Activated naive CD4-positive, alpha-beta T cell treated with anti-CD3 and anti-CD28 coated beads for 36 hours (primary cell): ENCODE results near the gene SAMD13. TPM values are rescaled to one million over a fixed set of nuclear protein-coding genes. Genes with fewer than 3 reads are reported as not detected.
A peak's percentile ranks its signal among the peaks of the same experiment; 100 is the strongest.

Experiments used
- CTCF ChIA-PET: fragments of 350-600 bp; sonication (Branson Sonifier 250); formaldehyde crosslinking; loops from one replicate; lab custom pipeline; 2021; ENCODE audit warnings: antibody characterized with exemption; lab: Charles Lee
- DNase-seq: peaks from one replicate; pipeline ENCODE4 v3.0.0-alpha.2; 2020
- H3K27ac Mint-ChIP-seq: one replicate; pipeline ENCODE4 v1.8.0; 2021; ENCODE audit warnings: mild to moderate bottlenecking, mixed read lengths
- H3K27me3 Mint-ChIP-seq: one replicate; pipeline ENCODE4 v1.8.0; 2021; ENCODE audit warnings: low read depth, mixed read lengths
- H3K36me3 Mint-ChIP-seq: one replicate; pipeline ENCODE4 v1.8.0; 2021; ENCODE audit warnings: low read depth, mixed read lengths
- H3K4me1 Mint-ChIP-seq: one replicate; pipeline ENCODE4 v1.8.0; 2021; ENCODE audit warnings: low read depth, mixed read lengths
- H3K4me3 Mint-ChIP-seq: one replicate; pipeline ENCODE4 v1.8.0; 2021; ENCODE audit warnings: mild to moderate bottlenecking, moderate library complexity, mixed read lengths
- H3K9me3 Mint-ChIP-seq: one replicate; pipeline ENCODE4 v1.8.0; 2021; ENCODE audit warnings: mixed read lengths
- intact Hi-C: fragments of 100-400 bp; cut with micrococcal nuclease; formaldehyde crosslinking; loops from one replicate; pipeline ENCODE4 v1.15.1; 2023
- total RNA-seq, 2 experiments: library from RNA; stranded (reverse); gene quantifications; one replicate each; pipeline ENCODE4 v1.2.3, GENCODE V29; 2021

The SAMD13 gene
- total RNA-seq, 2 experiments from 2014 or later = 0.30 to 0.36 TPM

DNA sequence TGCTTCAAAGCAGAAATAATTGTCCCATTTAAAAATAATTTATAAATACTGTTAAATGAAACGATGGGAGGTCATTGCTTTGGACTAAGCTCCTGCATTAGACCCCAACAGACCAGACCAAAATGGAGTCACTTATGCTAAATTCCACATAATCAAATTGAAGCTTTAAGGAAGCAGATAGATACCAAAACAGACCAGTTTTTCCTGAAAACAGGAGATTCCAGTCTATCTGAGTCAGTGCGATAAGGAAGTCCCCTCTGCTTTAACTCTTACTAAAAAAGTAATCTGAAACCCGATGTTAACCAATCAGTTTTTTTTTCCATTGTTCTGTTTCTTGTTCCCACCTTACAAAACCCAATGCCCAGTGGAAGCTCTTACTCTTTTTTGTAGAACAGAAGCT, 80.6 kb downstream of the SAMD13 start:
- CTCF ChIA-PET = no interaction called here
- Mint-ChIP-seq H3K4me3 (no peak overlapping the region), H3K4me1 (no peaks in the 10 kb centered on the region), H3K27me3 (no peaks in the 10 kb centered on the region), H3K36me3 (no peaks in the 10 kb centered on the region), H3K27ac (no peak overlapping the region), H3K9me3 (no peaks in the 10 kb centered on the region)
- intact Hi-C loops = no loop called here
- no peak for DNase-seq

DNA sequence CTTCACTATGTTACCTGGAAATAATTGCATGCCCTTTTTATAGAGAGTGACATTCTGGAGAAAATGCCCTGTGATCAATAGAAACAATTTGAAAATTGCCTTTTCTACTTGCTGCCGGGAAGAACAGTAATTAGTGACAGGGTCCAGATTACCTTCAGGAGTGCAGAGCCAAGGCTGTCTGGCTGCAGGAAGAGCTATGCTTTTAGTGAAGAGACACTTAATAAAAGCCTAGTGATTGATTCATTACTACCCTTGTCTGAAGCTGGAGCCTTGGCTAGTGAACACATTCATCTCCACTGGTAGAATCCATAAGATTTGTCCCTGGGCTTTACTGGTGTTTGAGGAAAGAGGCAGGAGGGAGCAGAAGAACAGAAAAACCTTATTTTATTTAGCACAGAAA, 83.8 kb downstream of the SAMD13 start:
- Mint-ChIP-seq H3K27ac (no peak overlapping the region), H3K4me1 (peaks cover 3% of the 10 kb centered on the region), H3K4me3 (no peak overlapping the region), H3K27me3 (no peaks in the 10 kb centered on the region), H3K36me3 (no peaks in the 10 kb centered on the region), H3K9me3 (no peaks in the 10 kb centered on the region)
- CTCF ChIA-PET = interaction anchor here (1.0 kb wide), 1 partner anchor 10 kb away, joined by 3 read pairs; no protein-coding TSS in a partner anchor
- DNase-seq = no peak
- intact Hi-C loops = no loop called here

DNA sequence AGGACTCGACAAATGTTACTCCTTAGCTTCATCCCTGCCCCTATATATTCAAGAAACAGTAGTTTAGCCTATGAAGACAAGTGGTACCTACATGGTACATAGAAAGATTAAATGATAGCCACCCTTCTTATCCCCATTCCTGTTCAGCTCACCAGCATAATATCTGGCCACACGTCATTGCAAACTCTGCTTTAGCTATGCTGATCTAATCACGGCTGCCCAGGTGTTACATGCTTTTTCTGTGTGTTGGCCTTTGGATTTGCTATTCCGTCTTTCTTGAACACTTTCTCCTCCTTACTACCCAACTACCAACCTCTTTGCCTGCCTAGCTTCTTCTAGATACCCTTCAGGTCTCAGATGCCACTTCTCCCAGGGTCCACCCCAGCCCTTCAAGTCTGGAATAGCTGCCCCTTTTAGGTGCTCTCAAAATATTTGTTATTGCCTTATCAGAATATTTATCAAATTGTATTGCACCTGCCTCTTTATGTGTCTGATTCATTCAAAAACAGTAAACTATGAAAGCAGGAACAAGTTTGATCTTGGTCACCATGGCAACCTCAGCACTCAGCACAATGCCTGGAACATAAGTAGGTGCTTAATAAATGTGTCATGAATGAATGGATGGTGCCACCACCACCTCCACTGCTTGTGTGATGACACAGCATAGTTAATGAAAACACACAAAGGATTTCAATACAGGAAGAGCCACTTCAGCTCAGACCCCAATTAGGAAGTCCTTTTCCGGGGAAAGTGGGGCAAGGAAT, 85.4 kb downstream of the SAMD13 start:
- peak; percentile 10 for DNase-seq
- Mint-ChIP-seq H3K9me3 (no peaks in the 10 kb centered on the region), H3K27me3 (no peaks in the 10 kb centered on the region), H3K4me1 (peaks cover 3% of the 10 kb centered on the region), H3K36me3 (no peaks in the 10 kb centered on the region), H3K27ac (no peak overlapping the region), H3K4me3 (no peak overlapping the region)
- CTCF ChIA-PET = no interaction called here
- intact Hi-C loops = no loop called here

DNA sequence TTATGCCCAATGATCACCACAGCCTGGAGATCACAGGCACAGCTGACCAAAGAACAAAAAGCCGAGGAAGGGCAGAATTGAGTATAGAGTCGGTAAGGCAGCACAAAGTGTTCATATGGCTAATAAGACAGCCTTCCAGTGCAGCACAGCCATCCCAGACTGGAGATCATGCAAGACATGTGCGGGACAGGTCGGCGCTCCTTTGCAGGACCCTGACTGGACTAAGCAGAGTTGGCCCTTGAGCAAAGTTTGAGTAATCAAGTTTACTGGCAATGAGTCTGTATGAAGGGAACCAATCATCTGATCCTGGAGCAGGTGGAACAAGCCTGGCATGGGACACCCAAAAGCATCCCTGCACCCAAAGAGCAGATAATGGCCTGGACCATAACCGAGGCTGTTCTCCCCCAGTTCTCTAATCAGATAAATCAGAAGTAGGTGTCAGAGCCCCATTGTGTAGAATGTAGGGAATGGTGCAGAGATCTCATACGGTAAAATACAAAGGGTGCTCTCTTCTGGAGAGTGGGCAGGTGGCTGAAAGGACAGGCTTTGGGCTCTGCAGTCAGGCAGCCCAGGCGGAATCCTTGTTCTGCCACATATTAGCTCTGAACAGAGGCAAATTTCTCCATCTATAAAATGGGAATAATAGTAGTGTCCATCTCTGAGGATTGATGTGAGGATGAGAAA, 86.1 kb downstream of the SAMD13 start:
- Mint-ChIP-seq H3K9me3 (no peaks in the 10 kb centered on the region), H3K4me3 (no peak overlapping the region), H3K4me1 (peaks cover 3% of the 10 kb centered on the region), H3K27ac (no peak overlapping the region), H3K36me3 (no peaks in the 10 kb centered on the region), H3K27me3 (no peaks in the 10 kb centered on the region)
- intact Hi-C loops = no loop called here
- CTCF ChIA-PET = no interaction called here
- DNase-seq = no peak

DNA sequence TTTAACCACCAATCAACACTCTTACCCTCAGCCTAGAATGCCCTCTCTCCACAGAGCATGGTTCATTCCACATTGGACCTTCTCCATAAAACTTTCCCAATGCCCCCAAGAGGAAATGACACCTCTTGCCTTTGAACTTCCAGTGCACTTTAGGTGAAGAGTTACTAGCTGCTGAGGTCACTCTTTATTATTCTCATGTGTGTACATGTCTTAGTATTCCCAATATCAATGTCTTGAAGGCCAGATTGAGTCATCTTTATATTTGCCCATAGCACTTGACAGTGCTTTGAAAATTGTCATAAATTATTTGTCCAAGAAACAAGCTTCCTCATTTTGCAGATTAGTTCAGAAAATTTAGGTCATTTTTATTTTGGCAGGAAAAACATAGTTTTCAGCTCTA, 88.7 kb downstream of the SAMD13 start:
- H3K27ac Mint-ChIP-seq = no peak overlapping the region
- DNase-seq = no peak
- no peaks in the 10 kb centered on the region for H3K9me3 Mint-ChIP-seq
- H3K4me3 Mint-ChIP-seq = no peak overlapping the region
- no peaks in the 10 kb centered on the region for H3K36me3 Mint-ChIP-seq
- peaks cover 3% of the 10 kb centered on the region for H3K4me1 Mint-ChIP-seq
- CTCF ChIA-PET = interaction anchor here (0.9 kb wide), 1 partner anchor 45 kb away, joined by 4 read pairs; no protein-coding TSS in a partner anchor
- intact Hi-C loops = no loop called here
- no peaks in the 10 kb centered on the region for H3K27me3 Mint-ChIP-seq

DNA sequence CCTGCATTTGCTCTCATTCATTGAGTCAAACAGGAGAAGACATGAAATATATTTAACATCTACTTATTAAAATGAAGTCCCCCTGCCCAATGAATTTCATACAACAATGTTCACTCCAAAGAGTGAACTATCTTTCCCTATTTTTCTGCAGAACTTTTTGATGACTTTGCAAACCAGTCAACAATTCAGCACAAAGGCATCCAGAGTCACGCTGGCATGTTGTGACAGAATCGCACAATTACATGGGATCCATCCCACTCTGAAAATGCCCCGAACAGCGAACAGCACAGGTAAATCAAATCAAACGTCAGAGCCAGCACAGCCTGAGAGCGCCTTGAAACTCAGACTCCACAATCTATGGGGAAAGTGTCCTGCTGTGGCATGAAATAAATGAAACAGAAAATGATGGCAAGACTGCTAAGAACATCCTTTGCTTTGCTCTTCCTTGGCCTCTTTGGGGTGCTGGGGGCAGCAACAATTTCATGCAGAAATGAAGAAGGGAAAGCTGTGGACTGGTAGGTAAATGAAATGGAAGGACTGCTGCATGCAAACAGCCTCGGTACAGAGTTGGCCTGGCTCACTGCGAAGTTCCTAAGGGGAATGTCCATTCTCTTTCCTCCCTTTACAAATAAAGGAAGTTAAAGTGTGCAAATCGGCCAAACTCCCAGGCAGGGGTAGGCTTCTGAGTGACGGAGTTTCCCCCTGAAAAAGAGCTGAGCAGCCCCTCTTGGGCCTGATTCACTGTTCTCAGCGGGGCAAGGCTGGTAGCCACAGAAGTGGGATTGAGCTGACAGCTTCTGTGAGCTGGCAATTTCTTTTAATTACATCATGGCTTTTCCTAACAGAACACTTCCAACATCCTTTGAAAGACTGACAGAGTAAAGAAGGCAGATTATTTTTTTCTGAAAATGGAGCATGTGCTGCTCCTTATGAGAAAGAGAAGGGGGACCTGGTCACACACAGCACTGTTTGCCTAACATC, 97.0 kb downstream of the SAMD13 start, which contains the start of gene DNASE2B:
TSS of gene DNASE2B (plus strand) at position 310 of the 981 bp plus-strand sequence. CDS start at position 391, 81 bp downstream.
- intact Hi-C loops = no loop called here
- Mint-ChIP-seq H3K27me3 (no peaks in the 10 kb centered on the region), H3K9me3 (no peaks in the 10 kb centered on the region), H3K4me3 (no peak within 1 kb of the TSS), H3K4me1 (no peaks in the 10 kb centered on the region), H3K36me3 (no peaks in the 10 kb centered on the region), H3K27ac (no peak within 1 kb of the TSS)
- CTCF ChIA-PET = interaction anchor here (0.9 kb wide), 1 partner anchor 255 kb away, joined by 3 read pairs; the partner anchor contains the start of gene PRKACB
- no peak for DNase-seq

Other genes with a start within 250 kb of the SAMD13 start
- 10 to 100 TPM; 25.7 to 25.9 TPM for gene PRKACB, start 157.4 kb upstream of the SAMD13 start, total RNA-seq
- gene DNASE2B, start 96.8 kb downstream of the SAMD13 start, total RNA-seq = not detected
- 10 to 100 TPM; 57.2 to 57.6 TPM for gene RPF1, start 177.6 kb downstream of the SAMD13 start, total RNA-seq
- 1 to 10 TPM; 1.8 to 2.7 TPM for gene SPATA1, start 204.7 kb downstream of the SAMD13 start, total RNA-seq
- 100 to 1,000 TPM; 128 to 132 TPM for gene GNG5, start 204.9 kb downstream of the SAMD13 start, total RNA-seq